Omental fat pad (tissue), 4 donors: ENCODE results near the gene KEAP1. TPM values are rescaled to one million over a fixed set of nuclear protein-coding genes. Genes with fewer than 3 reads are reported as not detected.
A peak's percentile ranks its signal among the peaks of the same experiment; 100 is the strongest.
"Not testable (repeated sequence)": the region's sequence is repeated elsewhere in the genome, so short reads cannot be mapped to it uniquely, and the experiment has no call there.

ENCODE experiments used
- ATAC-seq: fragments of 150-250 bp; one replicate; pipeline ENCODE4 v1.9.1; 2016; ENCODE audit warnings: mild to moderate bottlenecking, moderate library complexity; ENCODE audit not compliant: low FRiP score
- DNase-seq: peaks from one replicate; pipeline ENCODE4 v3.0.0-alpha.2; 2019; ENCODE audit warnings: low spot score
- CTCF ChIP-seq, 3 donors: fragments of 450-650 bp; IDR thresholded peaks; one replicate each; pipeline ENCODE4 v1.5.1; 2016 to 2017; ENCODE audit warnings: antibody characterized with exemption in 3 of 3, mild to moderate bottlenecking in 3 of 3, moderate library complexity in 2 of 3
- total RNA-seq, 4 donors: library from RNA; depleted of rRNA; stranded (reverse); fragments of >200 nt; gene quantifications; one replicate each; pipeline ENCODE4 v1.1.0, GENCODE V29; 2016

The KEAP1 gene
- total RNA-seq, 4 donors from 2014 or later = 53.2 to 65.6 (median 59.3) TPM

GRCh38 chr19:10546817-10547216, 43.7 kb upstream of the KEAP1 start:
- no peak for ATAC-seq
- DNase-seq = no peak
- TF ChIP-seq CTCF (IDR thresholded peaks at IDR 0.05) = no peak

GRCh38 chr19:10544753-10545251, 41.6 kb upstream of the KEAP1 start:
- DNase-seq (no peak), ATAC-seq (no peak)
- TF ChIP-seq CTCF (IDR thresholded peaks at IDR 0.05) = no peak

DNA sequence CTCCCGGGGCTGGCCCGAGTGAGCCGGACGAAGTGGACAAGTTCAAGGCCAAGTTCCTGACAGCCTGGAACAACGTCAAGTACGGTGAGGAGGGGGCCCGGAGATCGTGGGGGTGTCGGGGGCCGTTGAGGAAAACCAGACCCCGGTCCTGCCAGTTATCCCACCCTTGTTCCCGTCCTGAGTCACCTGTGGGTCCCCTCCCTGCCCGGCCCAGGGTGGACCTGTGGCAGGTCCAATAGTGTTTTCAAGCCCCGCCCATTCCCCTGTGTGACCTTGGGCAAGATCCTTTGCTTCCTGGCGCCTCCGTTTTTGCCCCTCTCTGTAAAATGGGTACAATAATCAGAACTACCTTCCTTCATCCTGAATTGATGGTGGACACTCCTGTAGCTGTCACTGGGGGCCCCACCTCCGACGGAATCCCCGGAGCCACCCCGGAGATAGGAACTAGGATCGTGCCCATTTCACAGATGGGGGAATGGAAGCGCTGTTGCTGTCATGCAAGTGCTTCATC, 41.1 kb upstream of the KEAP1 start:
- DNase-seq (no peak), ATAC-seq (peak; percentile 35)
- no peak for TF ChIP-seq CTCF (IDR thresholded peaks at IDR 0.05)

GRCh38 chr19:10543420-10544241, 40.5 kb upstream of the KEAP1 start, which contains the start of gene ATG4D:
Gene ATG4D, plus strand, starts transcription at chr19:10543904. Its CDS starts 187 bp downstream, at chr19:10544091.
- ATAC-seq (peak; percentile 79), DNase-seq (peak; percentile 57)
- TF ChIP-seq CTCF (IDR thresholded peaks at IDR 0.05) = no peak

GRCh38 chr19:10543059-10543419, 39.9 kb upstream of the KEAP1 start:
- TF ChIP-seq CTCF (IDR thresholded peaks at IDR 0.05) = no peak
- ATAC-seq = no peak
- no peak for DNase-seq

DNA sequence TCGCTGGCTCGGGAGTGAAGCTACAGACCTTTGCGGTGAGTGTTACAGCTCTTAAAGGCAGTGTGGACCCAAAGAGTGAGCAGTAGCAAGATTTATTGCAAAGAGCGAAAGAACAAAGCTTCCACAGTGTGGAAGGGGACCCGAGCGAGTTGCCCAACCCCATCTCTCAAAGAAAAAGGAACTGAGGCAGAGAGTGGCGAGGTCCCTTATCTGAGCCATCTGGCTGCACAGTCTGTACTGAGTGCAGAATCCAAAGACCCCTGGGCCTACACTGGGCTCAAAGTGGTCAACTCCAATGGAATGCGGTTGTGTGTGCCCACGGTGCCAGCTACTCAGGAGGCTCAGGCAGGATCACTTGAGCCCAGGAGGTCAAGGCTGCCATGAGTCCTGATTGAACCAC, 35.9 kb upstream of the KEAP1 start:
- not testable (repeated sequence) for DNase-seq, ATAC-seq

DNA sequence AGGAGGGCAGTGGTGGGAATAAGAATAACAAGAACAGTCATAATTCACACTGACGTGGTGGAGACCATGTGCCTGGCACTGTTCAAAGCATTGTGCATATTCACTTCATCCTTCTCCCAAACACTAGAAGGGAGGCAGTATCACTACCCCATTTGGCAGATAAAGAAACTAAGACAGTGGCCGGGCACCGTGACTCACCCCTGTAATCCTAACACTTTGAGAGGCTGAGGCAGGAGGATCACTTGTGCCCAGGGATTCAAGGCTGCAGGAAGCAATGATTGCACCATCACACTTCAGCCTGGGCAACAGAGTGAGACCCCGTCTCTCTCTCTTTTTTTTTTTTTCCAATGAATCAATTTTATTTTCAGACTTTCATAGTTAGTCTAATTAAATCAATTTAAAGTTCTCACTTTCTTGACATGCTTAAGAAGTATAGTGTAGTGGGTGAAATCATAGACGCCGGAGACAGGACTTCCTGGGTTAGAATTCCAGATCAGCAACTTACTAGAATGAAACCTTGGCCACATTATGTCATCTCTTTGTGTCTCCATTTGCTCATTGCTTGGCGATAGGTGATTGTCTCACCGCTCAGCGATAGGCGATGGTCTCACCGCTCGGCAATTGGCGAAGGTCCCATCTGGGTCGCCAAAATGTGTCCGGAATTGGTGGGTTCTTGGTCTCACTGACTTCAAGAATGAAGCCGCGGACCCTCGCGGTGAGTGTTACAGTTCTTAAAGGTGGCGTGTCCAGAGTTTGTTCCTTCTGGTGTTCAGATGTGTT, 35.2 kb upstream of the KEAP1 start:
- TF ChIP-seq CTCF (IDR thresholded peaks at IDR 0.05) = no peak
- ATAC-seq (no peak), DNase-seq (no peak)
